Liver (tissue), 9 donors: Measurements from ENCODE around the gene CHTOP. TPM values are rescaled to one million over a fixed set of nuclear protein-coding genes. Genes with fewer than 3 reads are reported as not detected.
"Not testable (repeated sequence)": the region's sequence is repeated elsewhere in the genome, so short reads cannot be mapped to it uniquely, and the experiment has no call there.

Experiments used
- DNase-seq: peaks from one replicate; pipeline ENCODE4 v3.0.0-alpha.2; 2017; ENCODE audit warnings: low spot score
- H3K27ac ChIP-seq, 2 donors: one replicate each; pipeline ENCODE4 v1.7.0; 2013; ENCODE audit warnings: inconsistent platforms in 2 of 2, low read length in 2 of 2, control low read depth in 1 of 2, low read depth in 1 of 2, mild to moderate bottlenecking in 1 of 2
- H3K27me3 ChIP-seq, 4 donors: one replicate each; pipeline versions ENCODE4 v1.6.1 to v1.7.0; 2013; ENCODE audit warnings: low read length in 3 of 4, inconsistent platforms in 1 of 4, mild to moderate bottlenecking in 1 of 4, moderate library complexity in 1 of 4; ENCODE audit not compliant: control insufficient read depth in 4 of 4, insufficient read depth in 4 of 4
- H3K36me3 ChIP-seq, 4 donors: one replicate each; pipeline versions ENCODE4 v1.6.1 to v1.7.0; 2013; ENCODE audit warnings: low read length in 3 of 4, mild to moderate bottlenecking in 3 of 4, low read depth in 1 of 4, moderate library complexity in 1 of 4; ENCODE audit not compliant: control insufficient read depth in 4 of 4, insufficient read depth in 3 of 4
- H3K4me1 ChIP-seq, 4 donors: one replicate each; pipeline versions ENCODE4 v1.6.1 to v1.7.0; 2013; ENCODE audit warnings: low read length in 3 of 4, mild to moderate bottlenecking in 3 of 4, moderate library complexity in 1 of 4; ENCODE audit not compliant: control insufficient read depth in 4 of 4, insufficient read depth in 4 of 4
- H3K4me3 ChIP-seq, 3 donors: one replicate each; pipeline versions ENCODE4 v1.6.1 to v1.7.0; 2013; ENCODE audit warnings: low read length in 3 of 3, control low read depth in 1 of 3, low read depth in 1 of 3, mild to moderate bottlenecking in 1 of 3
- H3K9ac ChIP-seq, 2 donors: one replicate each; pipeline ENCODE4 v1.7.0; 2013; ENCODE audit warnings: low read length in 2 of 2, mild to moderate bottlenecking in 2 of 2, moderate library complexity in 2 of 2, control low read depth in 1 of 2, low read depth in 1 of 2
- H3K9me3 ChIP-seq, 4 donors: one replicate each; pipeline versions ENCODE4 v1.6.1 to v1.7.0; 2013; ENCODE audit warnings: low read length in 3 of 4; ENCODE audit not compliant: control insufficient read depth in 4 of 4
- EGR1 ChIP-seq, 2 donors: IDR thresholded peaks; 2 replicates each; pipeline ENCODE4 v1.6.1; 2016 to 2018; ENCODE audit warnings: antibody characterized with exemption in 2 of 2, low read depth in 2 of 2
- FOXA2 ChIP-seq: IDR thresholded peaks from 2 replicates; pipeline ENCODE4 v1.6.1; 2016; ENCODE audit warnings: antibody characterized with exemption
- HNF4A ChIP-seq, 2 donors: conservative IDR thresholded peaks; 2 replicates each; pipeline ENCODE4 v1.6.1; 2016; ENCODE audit warnings: antibody characterized with exemption in 2 of 2, mild to moderate bottlenecking in 2 of 2
- JUND ChIP-seq, 2 donors: IDR thresholded peaks; 2 replicates each; pipeline ENCODE4 v1.6.1; 2016; ENCODE audit warnings: antibody characterized with exemption in 2 of 2
- NR2F2 ChIP-seq: IDR thresholded peaks from 2 replicates; pipeline ENCODE4 v1.6.1; 2016; ENCODE audit warnings: antibody characterized with exemption
- RAD21 ChIP-seq, 2 donors: IDR thresholded peaks; 2 replicates each; pipeline ENCODE4 v1.6.1; 2016; ENCODE audit warnings: antibody characterized with exemption in 2 of 2, mild to moderate bottlenecking in 2 of 2
- TAF1 ChIP-seq: conservative IDR thresholded peaks from 2 replicates; pipeline ENCODE4 v1.6.1; 2016; ENCODE audit warnings: antibody characterized with exemption, mild to moderate bottlenecking
- whole genome bisulfite sequencing: extraction: QIAGEN DNeasy Blood & Tissue Kit; methylation state at CpG from one replicate; pipeline ENCODE4 v1.1.7; 2013; 5-methylcytosine and 5-hydroxymethylcytosine counted together
- polyA plus RNA-seq, 2 donors: library from polyadenylated mRNA; stranded (reverse) in 1 of 2; unstranded in 1 of 2; fragments of 200-250 nt in 1 of 2; fragments of >200 nt in 1 of 2; fragmentation: Nextera tagmentation in 1 of 2; extraction: Ambion mirVana in 1 of 2; gene quantifications; one replicate each; pipeline versions ENCODE4 v1.2.1 to v1.2.3, GENCODE V29; 2013 to 2015
- total RNA-seq, 2 donors: library from RNA; depleted of rRNA; stranded (reverse); fragments of >200 nt; gene quantifications; one replicate each; pipeline ENCODE4 v1.2.3, GENCODE V29; 2014
- TF ChIP-seq, protein P1 (sequence below): IDR thresholded peaks from 2 replicates; pipeline ENCODE4 v1.6.1; 2016; ENCODE audit warnings: antibody characterized with exemption
- TF ChIP-seq, protein P2 (sequence below): fragments of 150-350 bp; IDR thresholded peaks from 2 replicates; pipeline ENCODE4 v1.5.1; 2017; ENCODE audit warnings: improper control_type of control experiment, low read depth, low read length; ENCODE audit not compliant: missing input control
- TF ChIP-seq, protein P3 (sequence below): IDR thresholded peaks from 2 replicates; pipeline ENCODE4 v1.6.1; 2016; ENCODE audit warnings: antibody characterized with exemption
- TF ChIP-seq, protein P4 (sequence below): IDR thresholded peaks from 2 replicates; pipeline ENCODE4 v1.6.1; 2016; ENCODE audit warnings: antibody characterized with exemption
- donor health status: healthy.
- donor health status: healthy.
- donor health status: healthy.
- donor health status: healthy.
- donor health status: healthy.

Gene CHTOP
- total and polyA plus RNA-seq, 4 donors: 16.4 to 30.9 (median 24.3) TPM

DNA sequence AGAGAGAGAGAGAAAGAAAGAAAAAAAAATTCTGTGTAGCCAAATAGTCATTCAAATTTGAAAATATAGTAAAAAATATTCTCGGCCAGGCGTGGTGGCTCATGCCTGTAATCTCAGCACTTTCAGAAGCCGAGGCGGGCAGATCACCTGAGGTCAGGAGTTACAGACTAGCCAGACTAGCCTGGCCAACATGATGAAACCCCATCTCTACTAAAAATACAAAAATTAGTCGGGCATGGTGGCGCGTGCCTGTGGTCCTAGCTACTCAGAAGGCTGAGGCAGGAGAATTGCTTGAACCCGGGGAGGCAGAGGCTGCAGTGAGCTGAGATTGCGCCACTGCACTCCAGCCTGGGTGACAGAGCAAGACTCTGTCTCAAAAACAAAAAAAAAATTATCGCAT, 45.8 kb upstream of the CHTOP start:
- not testable (repeated sequence) for H3K4me1 ChIP-seq, H3K27ac ChIP-seq, DNase-seq, H3K4me3 ChIP-seq, H3K9ac ChIP-seq, H3K27me3 ChIP-seq, H3K36me3 ChIP-seq, H3K9me3 ChIP-seq
- 94% methylated on average over 10 of the region's 10 CpGs for WGBS

DNA sequence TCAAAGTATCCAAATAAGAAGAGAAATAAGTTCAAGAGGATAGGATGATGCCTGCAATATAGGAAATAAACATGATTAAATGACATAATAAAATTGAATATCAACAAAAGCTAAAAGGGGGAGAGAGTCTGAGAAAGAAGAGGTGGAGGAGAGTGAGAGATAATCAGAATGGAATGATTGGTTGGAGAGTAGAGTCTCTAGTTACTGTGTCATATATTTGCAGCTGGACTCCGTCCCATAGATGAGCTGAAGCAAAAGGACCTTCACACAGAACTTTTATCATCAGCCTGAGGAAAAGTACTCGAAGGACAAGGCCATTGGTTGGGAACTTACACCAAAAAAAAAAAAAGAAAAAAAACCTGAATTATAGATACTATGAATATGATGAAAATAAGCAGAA, 45.4 kb upstream of the CHTOP start:
- H3K4me3 ChIP-seq: no peak overlapping the region
- DNase-seq: no peak
- no peaks in the 10 kb centered on the region for H3K36me3 ChIP-seq
- H3K9ac ChIP-seq: no peak overlapping the region
- TF ChIP-seq JUND (IDR thresholded peaks at IDR 0.05): no peak
- TF ChIP-seq, protein P1, sequence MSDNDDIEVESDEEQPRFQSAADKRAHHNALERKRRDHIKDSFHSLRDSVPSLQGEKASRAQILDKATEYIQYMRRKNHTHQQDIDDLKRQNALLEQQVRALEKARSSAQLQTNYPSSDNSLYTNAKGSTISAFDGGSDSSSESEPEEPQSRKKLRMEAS: no peak
- no peak for TF ChIP-seq NR2F2
- TF ChIP-seq RAD21 (IDR thresholded peaks at IDR 0.05): no peak
- TF ChIP-seq, protein P2, sequence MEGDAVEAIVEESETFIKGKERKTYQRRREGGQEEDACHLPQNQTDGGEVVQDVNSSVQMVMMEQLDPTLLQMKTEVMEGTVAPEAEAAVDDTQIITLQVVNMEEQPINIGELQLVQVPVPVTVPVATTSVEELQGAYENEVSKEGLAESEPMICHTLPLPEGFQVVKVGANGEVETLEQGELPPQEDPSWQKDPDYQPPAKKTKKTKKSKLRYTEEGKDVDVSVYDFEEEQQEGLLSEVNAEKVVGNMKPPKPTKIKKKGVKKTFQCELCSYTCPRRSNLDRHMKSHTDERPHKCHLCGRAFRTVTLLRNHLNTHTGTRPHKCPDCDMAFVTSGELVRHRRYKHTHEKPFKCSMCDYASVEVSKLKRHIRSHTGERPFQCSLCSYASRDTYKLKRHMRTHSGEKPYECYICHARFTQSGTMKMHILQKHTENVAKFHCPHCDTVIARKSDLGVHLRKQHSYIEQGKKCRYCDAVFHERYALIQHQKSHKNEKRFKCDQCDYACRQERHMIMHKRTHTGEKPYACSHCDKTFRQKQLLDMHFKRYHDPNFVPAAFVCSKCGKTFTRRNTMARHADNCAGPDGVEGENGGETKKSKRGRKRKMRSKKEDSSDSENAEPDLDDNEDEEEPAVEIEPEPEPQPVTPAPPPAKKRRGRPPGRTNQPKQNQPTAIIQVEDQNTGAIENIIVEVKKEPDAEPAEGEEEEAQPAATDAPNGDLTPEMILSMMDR: no peak
- TF ChIP-seq, protein P3, sequence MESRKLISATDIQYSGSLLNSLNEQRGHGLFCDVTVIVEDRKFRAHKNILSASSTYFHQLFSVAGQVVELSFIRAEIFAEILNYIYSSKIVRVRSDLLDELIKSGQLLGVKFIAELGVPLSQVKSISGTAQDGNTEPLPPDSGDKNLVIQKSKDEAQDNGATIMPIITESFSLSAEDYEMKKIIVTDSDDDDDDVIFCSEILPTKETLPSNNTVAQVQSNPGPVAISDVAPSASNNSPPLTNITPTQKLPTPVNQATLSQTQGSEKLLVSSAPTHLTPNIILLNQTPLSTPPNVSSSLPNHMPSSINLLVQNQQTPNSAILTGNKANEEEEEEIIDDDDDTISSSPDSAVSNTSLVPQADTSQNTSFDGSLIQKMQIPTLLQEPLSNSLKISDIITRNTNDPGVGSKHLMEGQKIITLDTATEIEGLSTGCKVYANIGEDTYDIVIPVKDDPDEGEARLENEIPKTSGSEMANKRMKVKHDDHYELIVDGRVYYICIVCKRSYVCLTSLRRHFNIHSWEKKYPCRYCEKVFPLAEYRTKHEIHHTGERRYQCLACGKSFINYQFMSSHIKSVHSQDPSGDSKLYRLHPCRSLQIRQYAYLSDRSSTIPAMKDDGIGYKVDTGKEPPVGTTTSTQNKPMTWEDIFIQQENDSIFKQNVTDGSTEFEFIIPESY: no peak
- no peak for TF ChIP-seq TAF1
- no peak for TF ChIP-seq FOXA2
- WGBS: 89% methylated on average over 2 of the region's 2 CpGs
- H3K27ac ChIP-seq: no peak overlapping the region
- no peaks in the 10 kb centered on the region for H3K4me1 ChIP-seq
- no peaks in the 10 kb centered on the region for H3K9me3 ChIP-seq
- H3K27me3 ChIP-seq: no peaks in the 10 kb centered on the region

DNA sequence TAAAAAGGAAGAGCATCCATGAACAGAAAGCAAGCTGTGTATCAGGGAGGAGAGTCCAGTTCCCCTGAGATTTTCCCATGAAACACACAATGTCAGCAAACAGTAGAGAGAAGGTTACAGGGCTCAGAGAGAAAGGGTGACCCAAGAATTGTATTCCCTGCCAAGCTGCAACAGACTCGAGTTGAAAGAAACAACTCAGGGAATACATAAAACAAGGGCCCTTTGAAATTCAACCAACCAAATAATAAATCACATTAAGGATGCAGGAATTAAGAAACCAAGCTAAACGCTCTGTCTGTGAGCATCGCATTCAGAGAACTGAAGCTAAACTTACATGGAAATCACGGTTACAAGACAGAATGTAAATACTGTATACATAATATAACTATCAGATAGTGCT, 41.1 kb upstream of the CHTOP start:
- H3K27me3 ChIP-seq: no peaks in the 10 kb centered on the region
- H3K4me3 ChIP-seq: no peak overlapping the region
- H3K9ac ChIP-seq: no peak overlapping the region
- H3K27ac ChIP-seq: no peak overlapping the region
- no peaks in the 10 kb centered on the region for H3K4me1 ChIP-seq
- H3K9me3 ChIP-seq: no peaks in the 10 kb centered on the region
- WGBS: 77% methylated on average over 4 of the region's 4 CpGs
- DNase-seq: no peak
- no peaks in the 10 kb centered on the region for H3K36me3 ChIP-seq
- TF ChIP-seq TAF1: no peak
- TF ChIP-seq, protein P1: no peak
- TF ChIP-seq, protein P4, sequence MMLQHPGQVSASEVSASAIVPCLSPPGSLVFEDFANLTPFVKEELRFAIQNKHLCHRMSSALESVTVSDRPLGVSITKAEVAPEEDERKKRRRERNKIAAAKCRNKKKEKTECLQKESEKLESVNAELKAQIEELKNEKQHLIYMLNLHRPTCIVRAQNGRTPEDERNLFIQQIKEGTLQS: no peak
- no peak for TF ChIP-seq HNF4A (conservative IDR thresholded peaks at IDR 0.05)
- no peak for TF ChIP-seq EGR1 (IDR thresholded peaks at IDR 0.05; ENCODE audit: low read depth in 2 of 2)
- no peak for TF ChIP-seq RAD21 (IDR thresholded peaks at IDR 0.05)
